HT1080 (cell line): ENCODE data around the gene C7orf25. TPM values are rescaled to one million over a fixed set of nuclear protein-coding genes. Genes with fewer than 3 reads are reported as not detected.

ENCODE experiments used
- DNase-seq: peaks from one replicate; pipeline ENCODE4 v3.0.0-alpha.2; 2015; ENCODE audit warnings: low read depth
- total RNA-seq: library from RNA; depleted of rRNA; stranded (reverse); fragments of >200 nt; shearing (Covaris generic); gene quantifications from 2 replicates; pipeline ENCODE4 v1.2.3, GENCODE V29; 2014; rRNA removed

Gene C7orf25
- total RNA-seq, 1 experiment from 2014 or later = 9.0 TPM

GRCh38 chr7:42880392-42880791 lies 31.5 kb downstream of the C7orf25 start:
- DNase-seq = no peak

GRCh38 chr7:42878303-42878702 lies 33.6 kb downstream of the C7orf25 start:
- DNase-seq = no peak

- no peak for DNase-seq
Measured at GRCh38 chr7:42877862-42878261, 34.0 kb downstream of the C7orf25 start.

GRCh38 chr7:42876182-42877068 lies 35.4 kb downstream of the C7orf25 start:
- peak; percentile 52 for DNase-seq

GRCh38 chr7:42869131-42870020 lies 42.5 kb downstream of the C7orf25 start:
- DNase-seq = no peak

- no peak for DNase-seq
Measured at GRCh38 chr7:42868480-42868879, 43.4 kb downstream of the C7orf25 start.

Other genes starting within 250 kb of the C7orf25 start
- gene PSMA2, start 20.1 kb upstream of the C7orf25 start, total RNA-seq = 79.8 and 95.6 TPM in 2 replicates
- 108 and 117 TPM in 2 replicates for gene MRPL32, start 20.3 kb upstream of the C7orf25 start, total RNA-seq
- gene HECW1, start 200.6 kb upstream of the C7orf25 start, total RNA-seq = 2.4 and 2.5 TPM in 2 replicates